GM12865 (cell line): ENCODE data around the gene ACAP2.

Source experiments
- DNase-seq: peaks from one replicate; pipeline ENCODE4 v3.0.0; 2010; ENCODE audit warnings: low read depth
- H3K4me3 ChIP-seq: 2 replicates; pipeline ENCODE4 v1.5.1; 2011; ENCODE audit warnings: mild to moderate bottlenecking, low read depth, low read length, control low read depth
- CTCF ChIP-seq: IDR thresholded peaks from 2 replicates; pipeline ENCODE4 v1.5.1; 2011; ENCODE audit warnings: low read length, control low read depth, low read depth, inconsistent platforms; ENCODE audit not compliant: insufficient read depth; ENCODE audit errors: missing control alignments

The ACAP2 gene

GRCh38 chr3:195270817-195271409 lies 171.9 kb downstream of the ACAP2 start, which contains the start of gene XXYLT1:
TSS of gene XXYLT1 (minus strand) at chr3:195271159. CDS start at chr3:195271058, 101 bp downstream.
- TF ChIP-seq CTCF = peak; percentile 69

GRCh38 chr3:195270079-195270816 lies 172.6 kb downstream of the ACAP2 start:
- no peak for TF ChIP-seq CTCF
- peak; percentile 62 for DNase-seq
- peak overlapping the region; percentile 68 for H3K4me3 ChIP-seq

More at GRCh38 chr3:195270817-195271409, 171.9 kb downstream of the ACAP2 start, which contains the start of gene XXYLT1:
- H3K4me3 ChIP-seq = peak within 1 kb of the TSS; percentile 68
- DNase-seq = peak; percentile 91

GRCh38 chr3:195269375-195270078 lies 173.3 kb downstream of the ACAP2 start:
- H3K4me3 ChIP-seq = peak overlapping the region; percentile 68
- TF ChIP-seq CTCF = no peak
- no peak for DNase-seq

- TF ChIP-seq CTCF = no peak
- DNase-seq = no peak
- no peak overlapping the region for H3K4me3 ChIP-seq
These were observed 174.1 kb downstream of the ACAP2 start for GRCh38 chr3:195268576-195269309.

- DNase-seq = no peak
- no peak for TF ChIP-seq CTCF
- H3K4me3 ChIP-seq = no peak overlapping the region
These were observed 175.7 kb downstream of the ACAP2 start for GRCh38 chr3:195267096-195267495.

- no peak for TF ChIP-seq CTCF
- no peak for DNase-seq
- H3K4me3 ChIP-seq = no peak overlapping the region
These were observed 176.4 kb downstream of the ACAP2 start for GRCh38 chr3:195266428-195266827.
